GM12878 (cell line): ENCODE data around the gene OPCML. TPM values are rescaled to one million over a fixed set of nuclear protein-coding genes. Genes with fewer than 3 reads are reported as not detected.

ENCODE experiments used
- ATAC-seq: fragments of 200-7000 bp; cut with Tn5 transposase; 3 replicates; pipeline ENCODE4 v1.9.1; 2020; ENCODE audit warnings: mild to moderate bottlenecking, moderate library complexity
- BruUV-seq: library from RNA; stranded (reverse); fragments of 400-500 nt; replicated peaks from 2 replicates; lab custom pipeline; 2021; lab: Mats Ljungman, UMichigan
- CTCF ChIA-PET: fragments of 300-600 bp; sonication (Branson Sonifier 250); formaldehyde crosslinking; extraction: SDS; loops from one replicate; lab custom pipeline; 2021; ENCODE audit warnings: inconsistent platforms; lab: Yijun Ruan, JAX
- POLR2A ChIA-PET: fragments of 350-600 bp; formaldehyde crosslinking; extraction: SDS; loops from one replicate; lab custom pipeline; 2021; ENCODE audit warnings: inconsistent platforms; lab: Charles Lee
- RAD21 ChIA-PET: fragments of 300-600 bp; sonication (Branson Sonifier 250); formaldehyde crosslinking; loops from one replicate; lab custom pipeline; 2023; ENCODE audit warnings: antibody characterized with exemption; ENCODE audit not compliant: unreplicated experiment; lab: Charles Lee
- SMC1A ChIA-PET: fragments of 300-600 bp; sonication (Branson Sonifier 250); formaldehyde crosslinking; loops from one replicate; lab custom pipeline; 2023; ENCODE audit not compliant: unreplicated experiment, uncharacterized antibody; lab: Charles Lee
- DNase-seq: peaks from one replicate; pipeline ENCODE4 v3.0.0-alpha.2; 2011; ENCODE audit warnings: low read depth, low spot score
- FAIRE-seq: peaks from 3 replicates; lab custom pipeline; 2011; peaks lifted over from hg19 to GRCh38; lab: Jason Lieb, UNC
- H2AFZ ChIP-seq: 2 replicates; pipeline ENCODE4 v1.6.0; 2011; ENCODE audit warnings: low read depth, low read length, control low read depth; ENCODE audit not compliant: control insufficient read depth
- H3K27ac ChIP-seq: 2 replicates; pipeline ENCODE4 v1.5.1; 2011; ENCODE audit warnings: control low read depth; ENCODE audit not compliant: control insufficient read depth, insufficient read depth
- H3K27me3 ChIP-seq, 2 experiments: replicated peaks in 1 of 2; 2 replicates each; pipeline versions ENCODE4 v1.6.0 to v1.6.1; 2011; ENCODE audit warnings: low read length in 1 of 2; ENCODE audit not compliant: control insufficient read depth in 2 of 2, insufficient read depth in 2 of 2
- H3K36me3 ChIP-seq, 2 experiments: 2 replicates each; pipeline ENCODE4 v1.5.1; 2011; ENCODE audit warnings: low read length in 1 of 2; ENCODE audit not compliant: control insufficient read depth in 2 of 2, insufficient read depth in 2 of 2
- H3K4me1 ChIP-seq: 2 replicates; pipeline ENCODE4 v1.6.1; 2011; ENCODE audit warnings: mild to moderate bottlenecking, low read length, moderate library complexity, mixed read lengths; ENCODE audit not compliant: control insufficient read depth, insufficient read depth
- H3K4me2 ChIP-seq: 2 replicates; pipeline ENCODE4 v1.6.0; 2011; ENCODE audit warnings: control low read depth; ENCODE audit not compliant: control insufficient read depth, insufficient read depth
- H3K4me3 ChIP-seq: fragments of 200-600 bp; sonication (generic); 2 replicates; pipeline ENCODE4 v1.5.1; 2016
- H3K79me2 ChIP-seq: 2 replicates; pipeline ENCODE4 v1.6.0; 2011; ENCODE audit warnings: low read length; ENCODE audit not compliant: control insufficient read depth, insufficient read depth
- H3K9ac ChIP-seq: 2 replicates; pipeline ENCODE4 v1.8.0; 2011; ENCODE audit warnings: low read length, control low read depth, mixed read lengths; ENCODE audit not compliant: control insufficient read depth, insufficient read depth
- H3K9me3 ChIP-seq: replicated peaks from 3 replicates; pipeline ENCODE4 v1.5.1; 2011; ENCODE audit warnings: mild to moderate bottlenecking, low read length; ENCODE audit not compliant: control insufficient read depth, insufficient read depth
- H4K20me1 ChIP-seq: 2 replicates; pipeline ENCODE4 v1.6.0; 2011; ENCODE audit not compliant: control insufficient read depth, insufficient read depth
- ATF2 ChIP-seq: IDR thresholded peaks from 2 replicates; pipeline ENCODE4 v1.6.1; 2012; ENCODE audit warnings: low read length, inconsistent platforms
- ATF7 ChIP-seq: fragments of 450-650 bp; IDR thresholded peaks from 2 replicates; pipeline ENCODE4 v1.6.1; 2016; ENCODE audit warnings: low read depth, mild to moderate bottlenecking
- BRCA1 ChIP-seq: IDR thresholded peaks from 2 replicates; pipeline ENCODE4 v1.6.1; 2011; ENCODE audit warnings: low read depth, low read length, improper control_type of control experiment
- CHD4 ChIP-seq: fragments of 200-600 bp; sonication (generic); IDR thresholded peaks from 2 replicates; pipeline ENCODE4 v1.6.1; 2016; ENCODE audit warnings: mild to moderate bottlenecking
- EP300 ChIP-seq, 2 experiments: fragments of 150-350 bp in 1 of 2; IDR thresholded peaks; 2 replicates each; pipeline ENCODE4 v1.6.1; 2011 to 2012; ENCODE audit warnings: low read depth in 2 of 2, low read length in 2 of 2, borderline replicate concordance in 1 of 2, improper control_type of control experiment in 1 of 2, inconsistent platforms in 1 of 2; ENCODE audit not compliant: control insufficient read depth in 1 of 2
- GABPA ChIP-seq: IDR thresholded peaks from 2 replicates; pipeline ENCODE4 v1.6.1; 2014; ENCODE audit warnings: antibody characterized with exemption, low read depth, mild to moderate bottlenecking, inconsistent platforms
- LARP7 ChIP-seq: fragments of 450-650 bp; IDR thresholded peaks from 2 replicates; pipeline ENCODE4 v1.6.1; 2017; ENCODE audit warnings: mild to moderate bottlenecking
- MEF2A ChIP-seq: IDR thresholded peaks from 2 replicates; pipeline ENCODE4 v1.6.1; 2011; ENCODE audit warnings: low read depth, mild to moderate bottlenecking, low read length, moderate library complexity; ENCODE audit not compliant: insufficient read depth
- MXI1 ChIP-seq: fragments of 150-350 bp; IDR thresholded peaks from 2 replicates; pipeline ENCODE4 v1.6.1; 2011; ENCODE audit warnings: low read depth, mild to moderate bottlenecking, inconsistent platforms, low read length, improper control_type of control experiment
- POLR2A ChIP-seq: IDR thresholded peaks from 2 replicates; pipeline ENCODE4 v1.6.1; 2011; ENCODE audit warnings: low read depth, mild to moderate bottlenecking, low read length
- SIX5 ChIP-seq: IDR thresholded peaks from 2 replicates; pipeline ENCODE4 v1.6.1; 2011; ENCODE audit warnings: mild to moderate bottlenecking, low read depth, low read length, moderate library complexity; ENCODE audit not compliant: severe bottlenecking
- SRF ChIP-seq, 2 experiments: IDR thresholded peaks; 2 replicates each; pipeline ENCODE4 v1.6.1; 2011; ENCODE audit warnings: low read depth in 2 of 2, low read length in 2 of 2, mild to moderate bottlenecking in 1 of 2, moderate library complexity in 1 of 2
- ZBTB4 ChIP-seq: fragments of 450-650 bp; formaldehyde crosslinking; IDR thresholded peaks from 2 replicates; pipeline ENCODE4 v1.4.0; 2022; ENCODE audit warnings: mild to moderate bottlenecking, moderate library complexity
- ZBTB40 ChIP-seq: fragments of 450-650 bp; IDR thresholded peaks from 2 replicates; pipeline ENCODE4 v1.6.1; 2016; ENCODE audit warnings: mild to moderate bottlenecking, moderate library complexity, borderline replicate concordance
- ZSCAN29 ChIP-seq: fragments of 450-650 bp; IDR thresholded peaks from 2 replicates; pipeline ENCODE4 v1.6.1; 2017; ENCODE audit warnings: mild to moderate bottlenecking, moderate library complexity
- WGBS: methylation state at CpG from one replicate; pipeline ENCODE4 v1.1.6; 2016; ENCODE audit warnings: low lambda C conversion rate; ENCODE audit not compliant: insufficient replicate concordance, insufficient coverage; ENCODE audit errors: missing lambda C conversion rate; 5-methylcytosine and 5-hydroxymethylcytosine counted together
- in situ Hi-C: fragments of 300-500 bp; cut with MboI; formaldehyde crosslinking; loops from 9 replicates; pipeline ENCODE4 v1.14.3; 2018; ENCODE audit warnings: mixed read lengths
- intact Hi-C: fragments of 100-400 bp; cut with micrococcal nuclease; formaldehyde crosslinking; loops from one replicate; pipeline ENCODE4 v1.14.2; 2022; ENCODE audit not compliant: unreplicated experiment
- polyA plus RNA-seq, 11 experiments: library from polyadenylated mRNA; depleted of rRNA in 4 of 11; unstranded in 6 of 11; stranded (reverse) in 5 of 11; fragments of >200 nt; fragmentation: Nextera tagmentation in 4 of 11; fragmentation: Illumina TruSeq in 1 of 11; extraction: Ambion mirVana in 4 of 11; extraction: Trizol in 1 of 11; gene quantifications; 1 replicate in 1 of 11; 2 replicates in 10 of 11; pipeline versions ENCODE4 v1.2.1 to v1.2.3, GENCODE V29; 2011 to 2016; ENCODE audit warnings: inconsistent platforms in 2 of 11, missing spikeins in 2 of 11, low read depth in 1 of 11
- total RNA-seq, 4 experiments: library from RNA; depleted of rRNA in 3 of 4; stranded (reverse); fragments of >200 nt in 3 of 4; fragmentation: Illumina TruSeq in 1 of 4; extraction: Trizol in 1 of 4; gene quantifications; 2 replicates each; pipeline versions ENCODE4 v1.2.1 to v1.2.3, GENCODE V29; 2013 to 2021

Gene OPCML
- total and polyA plus RNA-seq, 10 of the 15 experiments (the other 5 are each of a cell fraction or from before 2014, with no cell fraction given) = 0.84 TPM; not detected in 9

GRCh38 chr11:133399855-133400625 is 132.3 kb downstream of the OPCML start (continued):
- TF ChIP-seq ZBTB4 (CRISPR knock-in tag) (no peak), ATF2 (no peak), POLR2A (no peak)

GRCh38 chr11:133399294-133399693 is 133.0 kb downstream of the OPCML start:
- no peak overlapping the region for H3K4me3 ChIP-seq
- ATAC-seq (no peak), FAIRE-seq (no peak), DNase-seq (no peak)
- no peaks in the 10 kb centered on the region; the same call in 1 of the 3 replicates for H3K9me3 ChIP-seq
- intact Hi-C loops = no loop called here
- in situ Hi-C loops = no loop called here
- no peak overlapping the region for H3K4me2 ChIP-seq
- SMC1A ChIA-PET = no interaction called here
- H3K27ac ChIP-seq = no peak overlapping the region
- RAD21 ChIA-PET = no interaction called here
- H3K27me3 ChIP-seq = no peaks in the 10 kb centered on the region
- BruUV-seq = no TSS peak
- CTCF ChIA-PET = no interaction called here
- no peaks in the 10 kb centered on the region for H3K36me3 ChIP-seq
- 63% methylated on average over 2 of the region's 2 CpGs for WGBS
- H4K20me1 ChIP-seq = no peaks in the 10 kb centered on the region
- H3K9ac ChIP-seq = no peak overlapping the region
- H2AFZ ChIP-seq = no peak overlapping the region
- POLR2A ChIA-PET = no interaction called here
- H3K79me2 ChIP-seq = no peaks in the 10 kb centered on the region
- H3K4me1 ChIP-seq = no peaks in the 10 kb centered on the region
- TF ChIP-seq ATF7 = no peak
- no peak for TF ChIP-seq MEF2A
- no peak for TF ChIP-seq BRCA1
- TF ChIP-seq ZSCAN29 = no peak
- no peak for TF ChIP-seq GABPA
- no peak for TF ChIP-seq MXI1
- TF ChIP-seq SRF (IDR thresholded peaks at IDR 0.05; ENCODE audit: low read depth in 2 of 2, low read length in 2 of 2) = no peak
- TF ChIP-seq EP300 (IDR thresholded peaks at IDR 0.05; ENCODE audit: borderline replicate concordance in 1 of 2, control insufficient read depth in 1 of 2, low read depth in 2 of 2, low read length in 2 of 2) = no peak
- no peak for TF ChIP-seq CHD4
- TF ChIP-seq ZBTB40 = no peak
- TF ChIP-seq LARP7 = no peak
- TF ChIP-seq SIX5 = no peak
